GM21529 (cell line): ENCODE data around the gene ACTL8.

Experiments used
- ATAC-seq: cut with Tn5 transposase; IDR thresholded peaks from one replicate; pipeline ENCODE4 v1.9.1; 2021; ENCODE audit not compliant: unreplicated experiment

The ACTL8 gene

DNA sequence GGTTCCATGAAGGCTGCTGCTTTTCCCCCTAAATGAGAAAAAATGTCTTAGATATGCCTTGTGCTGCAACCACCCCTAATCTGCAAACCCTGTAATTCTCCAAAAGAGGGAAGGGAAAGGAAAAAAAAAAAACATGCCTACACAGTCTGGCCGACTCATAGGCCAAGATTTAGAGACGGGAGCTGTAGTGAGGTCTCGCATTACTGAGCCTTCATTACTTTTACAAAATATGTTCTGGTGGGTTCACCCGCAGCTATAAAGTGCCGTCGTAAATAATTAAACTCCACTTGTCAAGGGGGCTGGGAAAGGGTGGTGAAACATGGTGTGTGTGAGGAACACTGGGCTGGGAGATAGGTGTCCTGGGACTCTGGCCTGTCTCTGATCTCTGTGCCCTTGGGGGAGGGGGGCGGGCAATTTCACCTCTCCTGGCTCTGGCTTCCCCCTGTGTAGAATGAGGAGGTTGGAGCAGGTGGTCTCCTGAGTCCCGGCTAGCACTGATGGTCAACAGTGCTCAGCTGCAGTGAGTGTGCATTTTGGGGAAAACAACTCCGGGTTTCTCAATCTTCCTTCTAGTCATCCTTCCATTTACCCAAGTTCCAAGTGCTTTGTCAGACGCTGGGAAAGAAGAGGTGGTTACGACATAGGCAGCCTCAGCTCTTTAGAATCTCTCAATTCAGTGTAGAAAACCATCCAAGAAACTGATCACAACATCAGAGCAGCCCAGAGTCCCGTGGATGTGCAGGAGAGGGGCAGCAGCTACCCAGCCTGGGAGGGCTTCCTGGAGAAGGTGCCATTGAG, 82.3 kb downstream of the ACTL8 start:
- no peak for ATAC-seq

DNA sequence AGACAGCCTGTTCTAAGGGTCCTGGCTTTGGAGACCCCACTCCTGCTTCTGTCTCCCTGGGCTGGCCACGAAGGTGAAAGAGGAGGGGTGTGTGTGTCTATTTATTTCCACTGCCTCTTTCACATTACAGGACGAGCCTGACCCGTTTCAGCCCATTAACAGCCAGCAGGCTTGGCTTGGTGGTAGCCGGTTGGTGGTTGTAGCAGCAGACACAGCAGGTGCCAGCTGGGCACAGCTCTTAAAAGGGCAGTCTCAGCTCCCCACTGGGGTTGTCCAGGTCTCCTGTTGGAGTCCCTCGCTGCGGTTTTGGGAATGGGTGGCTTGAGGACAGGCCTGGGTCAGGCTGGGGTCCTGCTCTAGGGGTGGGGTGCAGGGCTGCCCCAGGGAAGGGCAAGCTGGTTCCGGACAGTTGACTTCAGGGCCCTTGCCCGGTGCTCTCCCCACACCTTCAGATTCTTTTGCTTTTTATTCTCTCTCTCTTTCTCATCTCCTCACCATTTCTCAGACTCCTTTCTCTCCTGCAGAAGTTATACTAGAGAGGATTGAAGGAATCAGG, 84.6 kb downstream of the ACTL8 start:
- no peak for ATAC-seq

DNA sequence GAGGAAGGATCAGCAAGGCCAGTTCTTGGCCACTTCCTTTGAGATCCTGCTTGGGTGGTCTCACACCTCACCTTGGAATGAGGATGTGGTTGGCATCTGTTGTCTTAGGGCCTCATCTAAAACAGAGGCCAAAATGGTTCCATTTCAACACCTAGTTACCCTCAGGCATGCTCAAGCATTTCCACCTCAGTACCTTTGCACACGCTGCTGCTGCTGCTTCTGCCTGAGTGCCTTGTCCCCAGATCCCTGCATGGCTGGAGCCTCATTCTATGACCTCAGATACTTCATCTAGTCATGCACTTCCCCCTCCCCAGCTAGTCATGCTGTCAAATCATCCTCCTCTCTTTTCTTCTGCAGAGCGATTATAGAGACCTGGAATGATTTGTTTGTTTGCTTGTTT, 86.8 kb downstream of the ACTL8 start:
- no peak for ATAC-seq

DNA sequence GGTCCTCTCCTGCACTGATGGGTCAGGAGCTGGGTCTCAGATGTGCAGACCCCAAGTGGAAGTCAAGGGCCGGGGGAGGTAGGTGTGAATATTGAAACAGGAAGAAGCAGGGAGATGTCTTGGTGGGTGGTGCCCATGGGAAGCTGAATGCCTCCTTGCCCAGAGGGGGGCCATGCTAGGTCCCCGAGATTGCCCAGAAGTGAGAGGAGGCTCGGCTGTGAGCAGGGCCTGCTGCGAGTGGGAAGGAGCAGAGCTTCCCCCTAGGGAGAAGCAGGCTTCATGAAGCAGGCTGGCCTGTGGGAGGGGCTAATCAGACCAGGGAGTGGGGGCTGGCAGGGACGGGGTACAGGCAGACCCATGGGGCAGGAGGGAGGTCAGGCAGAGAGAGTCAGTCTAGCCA, 87.6 kb downstream of the ACTL8 start:
- ATAC-seq: no peak

DNA sequence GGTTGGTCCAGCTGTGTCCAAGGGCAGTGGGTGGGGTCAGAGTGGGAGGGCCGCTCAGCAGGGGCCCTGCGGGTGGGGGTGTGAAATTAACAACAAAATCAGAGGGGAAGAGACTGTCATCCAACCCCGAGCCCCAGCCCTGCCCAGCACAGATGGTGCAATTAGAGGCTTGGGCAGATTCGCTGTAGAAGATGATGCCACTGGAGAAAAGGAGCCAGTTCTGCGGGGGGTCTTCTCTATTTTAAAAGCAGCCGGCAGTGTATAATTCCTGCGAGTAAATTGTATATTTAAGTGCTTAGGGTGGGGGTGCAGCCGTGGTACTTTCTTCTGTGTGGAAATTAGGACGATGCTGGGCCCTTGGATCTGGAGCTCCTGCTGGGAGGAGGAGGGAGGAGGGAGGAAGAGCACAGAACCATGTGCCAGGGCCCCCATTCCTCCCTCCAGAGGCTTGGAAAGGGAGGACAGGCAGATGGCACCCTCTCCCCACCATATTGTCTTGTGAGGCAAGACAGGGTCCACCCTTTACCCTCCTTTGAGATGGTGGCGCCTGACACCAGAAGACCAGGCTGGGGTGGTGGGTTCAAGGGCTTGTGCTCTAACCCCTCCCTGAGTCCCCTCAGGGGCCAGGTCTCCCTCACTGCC, 89.2 kb downstream of the ACTL8 start:
- ATAC-seq: no peak

DNA sequence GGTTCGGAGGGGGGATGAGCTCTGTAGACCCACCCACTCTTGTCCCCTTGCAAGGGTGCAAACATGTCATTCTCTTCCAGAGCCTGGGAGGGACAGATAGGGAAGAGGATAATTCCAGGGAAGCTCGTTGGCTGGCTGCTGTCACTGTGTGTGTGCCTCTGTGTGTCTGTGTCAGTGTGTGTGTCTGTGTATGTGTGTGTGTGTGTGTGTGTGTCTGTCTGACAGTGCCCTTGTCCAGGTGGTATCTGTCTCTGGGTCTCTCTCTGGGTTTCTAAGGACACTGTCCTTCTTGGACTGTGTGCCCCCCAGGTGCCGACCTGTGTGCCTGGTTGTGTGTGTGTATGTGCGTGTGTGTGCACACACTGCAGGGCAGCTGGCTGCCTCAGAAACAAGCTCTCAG, 90.5 kb downstream of the ACTL8 start:
- ATAC-seq: no peak

DNA sequence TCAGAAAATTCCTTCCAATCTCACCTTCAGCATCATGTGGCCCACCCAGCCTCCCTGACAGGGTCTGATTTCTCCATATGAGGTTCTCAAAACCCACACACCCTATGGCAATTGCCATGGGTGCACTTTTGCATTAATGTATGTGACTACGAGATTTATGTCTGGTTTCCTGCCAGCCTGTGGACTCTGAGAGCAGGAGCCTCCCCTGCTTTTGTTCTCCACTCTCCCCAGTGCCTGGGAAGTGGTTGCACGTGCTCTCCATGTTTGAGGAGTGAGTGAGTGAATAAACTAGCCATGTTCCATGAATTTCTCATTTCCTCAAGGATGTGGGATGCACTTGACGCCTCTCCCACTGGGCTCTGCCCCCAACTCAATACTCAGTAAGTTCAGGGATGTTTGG, 91.2 kb downstream of the ACTL8 start:
- no peak for ATAC-seq

DNA sequence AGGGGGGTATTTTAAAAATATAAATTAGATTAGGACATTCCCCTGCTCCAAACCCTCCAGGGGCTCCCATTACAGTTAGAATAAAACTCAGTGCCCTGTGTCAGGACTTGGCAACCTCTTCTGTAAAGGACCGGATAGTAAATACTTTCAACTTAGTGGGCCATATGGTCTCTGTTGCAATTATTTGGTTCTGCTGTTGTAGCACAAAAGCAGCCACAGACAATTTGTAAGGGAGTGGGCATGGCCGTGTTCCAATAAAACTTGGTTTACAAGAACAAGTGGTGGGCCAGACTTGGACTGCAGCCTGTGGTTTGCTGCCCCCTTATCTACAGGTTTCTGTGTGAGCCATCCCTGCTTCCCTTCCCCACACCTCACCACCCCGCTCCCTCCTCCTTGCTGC, 92.0 kb downstream of the ACTL8 start:
- no peak for ATAC-seq

DNA sequence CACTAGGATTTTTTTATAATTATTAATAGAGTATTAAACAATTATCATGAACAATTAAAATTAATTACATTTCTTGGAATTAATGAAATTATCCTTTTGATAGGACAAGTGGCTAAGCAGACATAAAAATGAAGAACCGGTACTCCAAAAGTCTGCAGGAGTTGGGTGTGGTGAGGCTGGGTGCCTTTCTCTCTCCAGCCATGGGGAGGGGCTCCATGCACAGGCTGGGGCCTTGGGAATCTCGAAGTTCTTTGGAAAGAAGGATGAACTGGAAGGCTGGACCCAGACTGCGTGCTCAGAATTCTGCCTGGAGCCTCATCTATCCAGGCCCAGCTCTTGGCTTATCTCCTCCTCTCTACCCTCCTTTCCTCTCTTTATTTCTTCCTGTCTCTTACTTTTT, 94.1 kb downstream of the ACTL8 start:
- ATAC-seq: no peak

DNA sequence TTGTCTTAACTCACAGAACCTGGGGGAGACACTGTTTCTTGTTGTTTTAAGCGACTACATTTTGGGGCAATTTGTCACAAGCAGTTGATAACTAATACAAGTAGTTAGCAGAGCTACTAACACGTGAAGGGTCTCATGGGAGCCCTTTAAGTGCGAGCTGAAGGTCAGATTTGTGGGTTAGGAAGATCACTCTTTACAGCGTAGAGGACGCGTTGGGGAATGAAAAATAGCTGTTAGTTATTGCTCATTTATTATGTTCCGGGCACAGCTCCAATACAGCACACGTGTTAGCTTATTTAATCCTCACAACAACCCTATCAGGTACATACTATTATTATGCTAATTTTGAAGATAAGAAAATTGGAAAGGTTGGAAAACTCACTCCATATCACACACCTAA, 95.9 kb downstream of the ACTL8 start:
- no peak for ATAC-seq

DNA sequence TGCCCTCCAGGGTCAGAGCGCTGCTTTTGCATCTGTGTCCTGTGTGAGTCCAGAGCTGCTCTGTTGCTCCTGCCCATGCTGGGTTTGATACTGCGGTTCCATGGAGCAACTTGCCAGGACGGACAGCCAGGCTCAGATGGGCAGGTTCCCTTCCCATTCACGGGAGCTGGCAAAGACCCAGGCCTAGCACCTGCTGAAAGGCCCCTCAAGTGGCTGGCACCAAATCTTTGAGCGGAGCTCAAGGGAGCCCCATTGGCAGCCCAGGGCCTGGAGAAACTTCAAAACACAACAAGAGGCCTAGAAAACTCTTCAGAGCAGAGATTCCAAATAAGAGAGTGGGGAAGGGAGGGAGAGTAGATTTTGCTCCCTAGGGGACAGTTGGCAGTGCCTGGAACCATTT, 97.2 kb downstream of the ACTL8 start:
- ATAC-seq: no peak

DNA sequence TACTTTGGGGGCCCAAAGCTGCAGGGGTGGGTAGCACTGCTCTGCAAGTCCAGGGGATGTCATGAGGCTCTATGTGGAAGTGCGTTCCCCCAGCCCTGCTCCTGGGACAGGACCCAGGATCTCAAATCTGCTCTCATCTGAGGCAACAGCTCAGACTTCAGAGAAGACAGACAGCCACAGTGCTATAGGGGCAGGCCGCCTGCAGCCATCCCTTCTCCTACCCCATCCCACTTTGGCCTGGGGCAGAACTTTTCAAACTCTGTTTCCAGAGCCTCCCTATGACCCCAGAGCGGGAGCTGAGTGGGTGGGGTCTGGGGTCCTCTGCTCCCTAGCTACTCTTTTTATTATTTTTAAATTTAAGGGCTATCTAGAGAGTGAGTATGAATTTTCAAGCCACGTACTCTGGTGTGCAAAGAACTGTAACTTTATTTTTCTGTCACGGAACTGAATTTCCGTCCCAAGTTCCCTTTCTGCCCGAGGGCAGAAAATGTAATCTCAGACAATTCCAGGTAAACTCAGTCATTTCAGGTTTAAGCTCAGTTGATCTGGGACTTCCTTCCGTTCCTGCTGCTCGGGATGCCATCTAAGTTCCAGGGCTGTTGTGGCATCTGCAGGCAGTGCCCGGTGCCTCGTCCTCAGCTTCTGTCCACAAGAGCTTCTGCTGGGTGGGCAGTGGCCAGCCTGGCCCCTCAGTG, 98.3 kb downstream of the ACTL8 start:
- no peak for ATAC-seq

DNA sequence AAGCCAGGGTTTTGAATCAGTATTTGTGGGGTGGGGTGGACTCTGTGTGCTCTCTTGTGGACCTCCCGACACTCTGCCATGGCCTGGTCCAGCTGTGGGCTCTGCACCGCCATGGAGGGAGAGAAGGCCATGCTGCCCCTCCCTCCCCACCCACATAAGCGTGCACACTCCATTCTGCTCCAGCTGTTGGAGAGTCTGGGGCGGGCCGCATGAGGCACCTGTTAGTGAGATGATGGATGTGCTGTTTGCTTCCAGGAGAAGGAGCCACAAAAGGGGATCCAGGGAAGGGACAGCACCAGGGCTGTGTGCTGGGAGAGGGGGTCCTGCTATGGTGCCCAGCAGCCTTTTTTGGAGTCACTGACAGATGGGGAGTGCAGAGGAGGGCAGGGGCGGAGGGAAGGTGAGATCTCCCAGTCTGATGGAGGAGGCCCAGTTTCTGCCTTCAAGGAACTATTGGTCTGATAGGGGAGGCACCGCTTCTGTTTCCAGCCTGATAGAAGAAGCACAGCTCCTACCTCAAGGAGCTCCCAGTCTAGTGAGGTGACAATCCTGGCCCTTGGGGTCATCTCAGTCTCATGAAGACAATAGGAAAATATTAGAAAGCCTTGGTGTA, 101.5 kb downstream of the ACTL8 start:
- no peak for ATAC-seq

DNA sequence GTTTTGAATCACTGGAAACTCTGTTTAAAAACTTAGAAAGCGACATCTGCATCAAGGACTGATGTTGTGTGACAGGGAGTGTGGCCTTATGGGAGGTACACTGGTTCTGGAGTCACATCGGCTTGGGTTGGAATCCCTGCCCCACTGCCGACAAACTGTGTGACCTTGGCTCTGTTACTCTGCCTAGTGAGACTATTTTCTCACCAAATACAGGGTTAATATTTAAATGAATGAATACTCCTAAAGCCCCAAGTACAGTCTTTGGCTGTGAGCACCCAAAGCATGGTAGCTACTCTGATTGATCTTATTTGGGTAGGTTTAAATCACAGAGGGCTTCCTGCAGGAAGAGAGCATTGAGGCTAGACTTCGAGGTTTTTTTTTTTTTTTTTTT, 102.0 kb downstream of the ACTL8 start:
- no peak for ATAC-seq

DNA sequence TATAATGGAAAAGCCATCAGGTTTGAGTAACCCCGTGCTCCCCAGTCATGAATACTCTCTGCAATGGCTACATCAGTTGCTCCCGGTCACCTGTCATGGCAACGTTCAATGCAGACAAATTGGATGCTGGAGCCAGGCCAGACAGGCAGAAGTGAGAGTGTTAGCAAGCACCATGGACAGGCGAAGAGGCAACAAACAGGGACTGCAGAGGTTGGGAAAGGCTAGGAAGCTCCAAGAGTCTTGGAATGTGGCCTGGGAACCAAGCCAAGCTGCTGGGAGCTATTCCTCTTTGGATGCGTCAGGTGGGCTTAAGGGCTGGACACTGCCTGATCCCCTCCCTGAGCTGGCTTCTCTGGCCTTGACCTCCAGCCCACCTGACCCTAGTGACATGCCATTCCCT, 102.9 kb downstream of the ACTL8 start:
- ATAC-seq: no peak

DNA sequence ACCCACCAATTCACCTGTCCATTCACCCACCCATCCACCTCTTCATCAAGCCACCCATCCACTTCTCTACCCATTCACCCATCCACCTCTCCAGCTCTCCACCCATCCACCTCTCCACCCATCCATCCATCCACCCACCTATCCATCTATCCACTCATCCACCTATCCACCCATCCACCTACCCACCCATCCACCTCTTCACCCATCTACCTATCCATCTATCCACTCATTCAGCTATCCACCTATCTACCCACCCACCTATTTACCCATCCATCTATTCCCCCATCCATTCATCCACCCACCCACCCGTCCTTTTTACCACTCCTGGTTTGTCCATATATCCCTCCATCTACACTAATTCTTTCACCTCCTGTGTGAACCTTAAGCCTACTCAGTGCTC, 105.7 kb downstream of the ACTL8 start:
- no peak for ATAC-seq

DNA sequence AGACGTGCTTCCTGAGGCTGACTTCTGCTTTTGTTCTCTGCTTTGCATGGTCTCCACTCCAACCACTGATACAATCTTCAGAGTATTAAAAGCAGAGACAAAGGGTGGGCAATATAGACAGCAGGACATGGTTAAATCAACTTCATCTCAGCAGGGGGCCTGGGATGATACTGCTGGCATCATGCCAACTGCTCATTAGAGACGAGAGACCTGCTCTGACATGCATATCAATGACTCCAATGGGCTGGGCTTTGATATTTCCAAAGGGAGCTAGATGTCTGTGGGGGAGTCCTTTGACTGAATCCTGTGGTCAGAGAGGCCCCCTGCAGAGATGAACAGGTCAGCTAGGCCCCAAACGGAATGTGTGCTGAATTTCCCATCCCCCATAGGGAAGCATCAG, 106.6 kb downstream of the ACTL8 start:
- ATAC-seq: no peak

DNA sequence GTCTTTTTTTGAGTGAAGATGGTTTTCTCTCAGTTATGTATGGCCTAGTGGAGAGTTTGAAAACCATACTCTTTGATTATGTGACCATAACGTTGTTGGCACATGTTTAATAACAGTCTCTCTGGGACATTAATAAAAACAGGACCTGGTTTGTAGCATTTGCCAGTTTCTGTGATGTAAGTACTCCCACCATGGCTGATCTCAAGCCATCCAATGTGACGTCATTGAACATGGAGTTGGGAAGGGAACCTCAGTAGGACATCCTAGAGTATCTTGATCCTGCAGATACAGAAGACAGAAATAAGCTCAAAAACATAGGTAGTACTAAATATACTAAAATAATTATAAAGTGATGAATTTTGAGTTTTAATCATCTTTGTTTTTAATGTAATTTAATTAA, 107.0 kb downstream of the ACTL8 start:
- ATAC-seq: no peak

DNA sequence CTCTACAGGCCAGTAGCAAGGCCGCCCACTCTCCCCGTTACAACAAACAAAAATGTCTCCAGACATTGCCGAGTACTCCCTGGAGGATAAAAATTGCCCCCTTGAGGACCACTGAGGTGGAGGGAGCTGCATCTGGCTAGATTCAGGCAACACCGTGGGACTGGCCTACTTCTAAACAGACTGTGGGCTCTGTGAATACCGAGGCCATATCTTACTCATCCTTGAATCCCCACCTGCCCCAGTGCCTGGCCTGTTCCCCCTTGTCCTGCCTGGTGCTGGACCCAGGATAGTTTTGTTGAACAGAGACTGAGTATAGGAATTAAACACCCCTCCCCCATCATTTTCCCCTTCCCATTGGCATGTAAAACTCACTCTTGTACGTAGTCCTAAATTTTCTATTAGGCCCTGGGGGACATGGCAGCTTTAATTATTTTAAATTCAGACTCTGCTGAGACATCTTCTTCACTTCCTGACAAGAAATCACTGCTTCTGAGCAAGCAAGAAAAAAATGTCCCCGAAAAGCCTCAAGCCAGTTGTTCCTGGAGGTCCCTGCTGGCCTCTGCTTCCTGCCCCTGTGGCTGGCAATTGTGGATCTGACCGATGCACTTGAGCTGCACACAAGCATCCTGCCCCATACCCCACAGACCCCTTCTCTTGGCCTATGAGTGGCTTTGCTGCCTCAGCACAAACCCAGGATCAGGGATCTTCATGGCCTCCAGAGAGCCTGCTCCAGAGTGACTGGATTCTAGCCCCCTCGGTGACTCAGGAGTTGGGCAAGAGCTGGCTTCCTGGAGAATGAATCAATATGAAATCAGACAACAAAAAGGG, 111.0 kb downstream of the ACTL8 start:
- no peak for ATAC-seq

DNA sequence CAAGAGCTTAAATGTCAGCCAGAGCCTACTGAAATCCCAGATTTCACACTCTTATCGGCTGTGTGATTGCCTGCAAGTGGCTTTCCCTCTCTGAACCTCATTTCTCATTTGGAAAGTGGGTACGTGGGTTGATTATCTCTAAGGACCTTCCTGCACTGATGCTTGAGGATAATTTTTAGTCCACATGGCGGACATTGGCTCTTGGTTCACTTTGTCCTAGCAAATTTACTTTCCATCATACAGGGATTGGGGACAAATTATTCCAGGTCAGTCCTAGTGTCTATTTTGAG, 111.6 kb downstream of the ACTL8 start:
- no peak for ATAC-seq

DNA sequence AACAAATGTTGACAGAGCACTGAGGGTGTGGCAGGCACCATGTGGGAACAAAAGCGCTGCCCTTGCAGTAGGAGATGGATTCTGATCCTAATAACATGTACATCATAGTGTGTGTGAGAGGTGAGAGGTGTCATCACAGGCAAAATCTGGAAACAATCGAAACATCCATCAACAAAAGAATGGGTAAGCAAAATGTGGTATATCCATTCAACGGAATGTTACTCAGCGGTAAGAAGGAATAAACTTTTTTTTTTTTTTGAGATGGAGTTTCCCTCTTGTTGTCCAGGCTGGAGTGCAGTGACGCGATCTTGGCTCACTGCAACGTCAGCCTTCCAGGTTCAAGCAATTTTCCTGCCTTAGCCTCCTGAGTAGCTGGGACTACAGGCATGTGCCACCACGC, 112.3 kb downstream of the ACTL8 start:
- ATAC-seq: no peak
